Progenitor cell of endocrine pancreas (in vitro differentiated cells): ENCODE measurements around the gene TRIOBP. TPM values are rescaled to one million over a fixed set of nuclear protein-coding genes. Genes with fewer than 3 reads are reported as not detected.

ENCODE experiments used
- DNase-seq: peaks from one replicate; pipeline ENCODE4 v3.0.0; 2021; ENCODE audit warnings: low spot score; ENCODE audit not compliant: unreplicated experiment
- H3K27ac Mint-ChIP-seq: 2 replicates; pipeline ENCODE4 v1.8.0; 2021; ENCODE audit warnings: mild to moderate bottlenecking, moderate library complexity, mixed read lengths
- H3K27me3 Mint-ChIP-seq: 2 replicates; pipeline ENCODE4 v1.8.0; 2021; ENCODE audit warnings: mixed read lengths
- H3K36me3 Mint-ChIP-seq: 2 replicates; pipeline ENCODE4 v1.8.0; 2022; ENCODE audit warnings: mixed read lengths; ENCODE audit not compliant: insufficient read depth
- H3K4me1 Mint-ChIP-seq: 2 replicates; pipeline ENCODE4 v1.8.0; 2021; ENCODE audit warnings: low read depth, mixed read lengths
- H3K4me3 Mint-ChIP-seq: 2 replicates; pipeline ENCODE4 v1.8.0; 2021; ENCODE audit warnings: low read depth, mild to moderate bottlenecking, moderate library complexity, mixed read lengths
- H3K9me3 Mint-ChIP-seq: 2 replicates; pipeline ENCODE4 v1.8.0; 2021; ENCODE audit warnings: low read depth, mixed read lengths
- CTCF ChIP-seq: fragments of 200-600 bp; sonication (generic); IDR thresholded peaks from one replicate; pipeline ENCODE4 v1.5.0; 2021; ENCODE audit warnings: antibody characterized with exemption, mild to moderate bottlenecking; ENCODE audit not compliant: unreplicated experiment
- total RNA-seq: library from RNA; stranded (reverse); gene quantifications from 2 replicates; pipeline ENCODE4 v1.2.1, GENCODE V29; 2021

TRIOBP gene
- total RNA-seq, 1 donor from 2014 or later: 78.7 TPM

- no peak for DNase-seq
- Mint-ChIP-seq H3K27ac (no peak overlapping the region), H3K4me3 (peak overlapping the region; percentile 83), H3K4me1 (peaks cover 28% of the 10 kb centered on the region), H3K9me3 (no peaks in the 10 kb centered on the region), H3K27me3 (peaks cover 5% of the 10 kb centered on the region), H3K36me3 (no peaks in the 10 kb centered on the region)
- no peak for TF ChIP-seq CTCF
These were observed 105.1 kb downstream of the TRIOBP start for GRCh38 chr22:37801946-37802309.

GRCh38 chr22:37802310-37803194, 105.7 kb downstream of the TRIOBP start:
- Mint-ChIP-seq H3K4me3 (peak overlapping the region; percentile 83), H3K9me3 (no peaks in the 10 kb centered on the region), H3K4me1 (peaks cover 30% of the 10 kb centered on the region), H3K27ac (peak overlapping the region; percentile 91), H3K27me3 (peaks cover 5% of the 10 kb centered on the region), H3K36me3 (no peaks in the 10 kb centered on the region)
- DNase-seq: peak; percentile 51
- peak; percentile 33 for TF ChIP-seq CTCF

- Mint-ChIP-seq H3K27me3 (peaks cover 3% of the 10 kb centered on the region), H3K4me3 (peak overlapping the region; percentile 83), H3K9me3 (no peaks in the 10 kb centered on the region), H3K27ac (peak overlapping the region; percentile 91), H3K4me1 (peaks cover 31% of the 10 kb centered on the region), H3K36me3 (no peaks in the 10 kb centered on the region)
- no peak for TF ChIP-seq CTCF
- DNase-seq: no peak
These were observed 106.4 kb downstream of the TRIOBP start for GRCh38 chr22:37803195-37803638.

- peak overlapping the region; percentile 83 for H3K4me3 Mint-ChIP-seq
- no peaks in the 10 kb centered on the region for H3K36me3 Mint-ChIP-seq
- no peaks in the 10 kb centered on the region for H3K9me3 Mint-ChIP-seq
- no peak for TF ChIP-seq CTCF
- peaks cover 3% of the 10 kb centered on the region for H3K27me3 Mint-ChIP-seq
- no peak for DNase-seq
- peak overlapping the region; percentile 91 for H3K27ac Mint-ChIP-seq
- H3K4me1 Mint-ChIP-seq: peaks cover 33% of the 10 kb centered on the region
These were observed 106.9 kb downstream of the TRIOBP start for GRCh38 chr22:37803639-37804351.

- Mint-ChIP-seq H3K4me3 (peak overlapping the region; percentile 83), H3K36me3 (no peaks in the 10 kb centered on the region), H3K27me3 (peaks cover 3% of the 10 kb centered on the region), H3K27ac (peak overlapping the region; percentile 91), H3K4me1 (peaks cover 34% of the 10 kb centered on the region), H3K9me3 (no peaks in the 10 kb centered on the region)
- no peak for DNase-seq
- TF ChIP-seq CTCF: no peak
These were observed 107.6 kb downstream of the TRIOBP start for GRCh38 chr22:37804352-37804880.
